A549 (cell line): ENCODE measurements around the gene MSMP. TPM values are rescaled to one million over a fixed set of nuclear protein-coding genes. Genes with fewer than 3 reads are reported as not detected.

Source experiments
- ATAC-seq, 2 experiments: fragments of 200-7000 bp in 1 of 2; fragments of >200 bp in 1 of 2; cut with Nextera tagmentation in 1 of 2; cut with Tn5 transposase in 1 of 2; 3 replicates each; pipeline versions ENCODE4 v1.8.0 to v1.9.1; 2018 to 2020; ENCODE audit warnings: mild to moderate bottlenecking in 1 of 2, moderate library complexity in 1 of 2
- CTCF ChIA-PET: fragments of 300-600 bp; sonication (Branson Sonifier 250); formaldehyde crosslinking; extraction: SDS; loops from one replicate; lab custom pipeline; 2021; ENCODE audit warnings: antibody characterized with exemption, inconsistent platforms; lab: Yijun Ruan, JAX
- POLR2A ChIA-PET: fragments of 350-600 bp; formaldehyde crosslinking; extraction: SDS; loops from one replicate; lab custom pipeline; 2021; ENCODE audit warnings: antibody characterized with exemption, inconsistent platforms; lab: Yijun Ruan, JAX
- DNase-seq, 2 experiments: peaks; one replicate each; pipeline versions ENCODE4 v3.0.0 to v3.0.0-alpha.2; 2011 to 2016; ENCODE audit warnings: low read depth in 1 of 2, low spot score in 1 of 2
- FAIRE-seq: peaks from 2 replicates; lab custom pipeline; 2011; peaks lifted over from hg19 to GRCh38; lab: Jason Lieb, UNC
- H3K27ac ChIP-seq, 2 experiments: fragments of >200 bp; sonication (Bioruptor Twin); formaldehyde crosslinking; 3 replicates each; pipeline ENCODE4 v1.5.1; 2016 to 2017
- H3K4me1 ChIP-seq: fragments of >200 bp; sonication (Bioruptor Twin); formaldehyde crosslinking; 3 replicates; pipeline ENCODE4 v1.6.1; 2016
- H3K4me2 ChIP-seq: fragments of >200 bp; sonication (Bioruptor Twin); formaldehyde crosslinking; 3 replicates; pipeline ENCODE4 v1.6.1; 2016
- H3K4me3 ChIP-seq: fragments of >200 bp; sonication (Bioruptor Twin); formaldehyde crosslinking; 3 replicates; pipeline ENCODE4 v1.5.1; 2016
- H3K9me3 ChIP-seq: fragments of >200 bp; sonication (Bioruptor Twin); formaldehyde crosslinking; 3 replicates; pipeline ENCODE4 v1.6.1; 2016
- CBX8 ChIP-seq: fragments of 200-600 bp; sonication (generic); IDR thresholded peaks from 2 replicates; pipeline ENCODE4 v1.6.1; 2016
- CEBPB ChIP-seq, 2 experiments: fragments of >200 bp in 1 of 2; sonication (Bioruptor Twin) in 1 of 2; formaldehyde crosslinking in 1 of 2; IDR thresholded peaks; 2 replicates each; pipeline ENCODE4 v1.6.1; 2012 to 2016
- EHF ChIP-seq: fragments of 250-450 bp; sonication (Bioruptor Pico); IDR thresholded peaks from 2 replicates; pipeline ENCODE4 v1.5.0; 2020; ENCODE audit warnings: mild to moderate bottlenecking
- EHMT2 ChIP-seq: fragments of 200-600 bp; sonication (generic); IDR thresholded peaks from 2 replicates; pipeline ENCODE4 v1.6.1; 2016; ENCODE audit warnings: antibody characterized with exemption, low read depth, mild to moderate bottlenecking, moderate library complexity
- HDAC2 ChIP-seq: fragments of 200-600 bp; sonication (generic); IDR thresholded peaks from 2 replicates; pipeline ENCODE4 v1.6.1; 2016
- HOXB13 ChIP-seq: fragments of 250-450 bp; sonication (Bioruptor Pico); IDR thresholded peaks from 2 replicates; pipeline ENCODE4 v1.5.0; 2020; ENCODE audit warnings: low read depth, mild to moderate bottlenecking, moderate library complexity
- HOXB5 ChIP-seq: fragments of 250-450 bp; sonication (Bioruptor Pico); IDR thresholded peaks from 2 replicates; pipeline ENCODE4 v1.5.0; 2020; ENCODE audit warnings: mild to moderate bottlenecking, moderate library complexity
- JUN ChIP-seq, 2 experiments: fragments of >200 bp; sonication (Bioruptor Twin); formaldehyde crosslinking; IDR thresholded peaks; 2 replicates in 1 of 2; 3 replicates in 1 of 2; pipeline ENCODE4 v1.6.1; 2016 to 2017
- KDM5A ChIP-seq: fragments of 200-600 bp; sonication (generic); IDR thresholded peaks from 2 replicates; pipeline ENCODE4 v1.6.1; 2016; ENCODE audit warnings: antibody characterized with exemption, mild to moderate bottlenecking
- MAFK ChIP-seq: fragments of 450-650 bp; IDR thresholded peaks from 2 replicates; pipeline ENCODE4 v1.6.1; 2014; ENCODE audit not compliant: partially characterized antibody
- MYC ChIP-seq: IDR thresholded peaks from 2 replicates; pipeline ENCODE4 v1.6.1; 2012; ENCODE audit warnings: mild to moderate bottlenecking, inconsistent platforms, low read length, improper control_type of control experiment, borderline replicate concordance
- NFE2L2 ChIP-seq: fragments of 150-350 bp; conservative IDR thresholded peaks from 2 replicates; pipeline ENCODE4 v1.6.1; 2014; ENCODE audit warnings: low read length
- NR3C1 ChIP-seq: fragments of >200 bp; sonication (Bioruptor Twin); formaldehyde crosslinking; IDR thresholded peaks from 3 replicates; pipeline ENCODE4 v1.6.1; 2017
- RAD21 ChIP-seq, 2 experiments: fragments of >200 bp in 1 of 2; sonication (Bioruptor Twin) in 1 of 2; formaldehyde crosslinking in 1 of 2; IDR thresholded peaks in 1 of 2; conservative IDR thresholded peaks in 1 of 2; 2 replicates in 1 of 2; 3 replicates in 1 of 2; pipeline ENCODE4 v1.6.1; 2012 to 2018; ENCODE audit warnings: inconsistent platforms in 1 of 2
- REST ChIP-seq: fragments of 200-600 bp; sonication (generic); IDR thresholded peaks from 2 replicates; pipeline ENCODE4 v1.6.1; 2016; ENCODE audit warnings: antibody characterized with exemption, mild to moderate bottlenecking, moderate library complexity
- RFX5 ChIP-seq: fragments of 450-650 bp; IDR thresholded peaks from 2 replicates; pipeline ENCODE4 v1.7.1; 2014; ENCODE audit warnings: antibody characterized with exemption, mild to moderate bottlenecking, moderate library complexity
- SMC3 ChIP-seq: fragments of >200 bp; sonication (Bioruptor Twin); formaldehyde crosslinking; IDR thresholded peaks from 3 replicates; pipeline ENCODE4 v1.6.1; 2018; ENCODE audit warnings: inconsistent platforms
- TP53 ChIP-seq: fragments of 250-450 bp; sonication (Bioruptor Pico); IDR thresholded peaks from 2 replicates; pipeline ENCODE4 v1.5.0; 2021; ENCODE audit warnings: mild to moderate bottlenecking, moderate library complexity
- USF2 ChIP-seq: fragments of 450-650 bp; IDR thresholded peaks from 2 replicates; pipeline ENCODE4 v1.6.1; 2014; ENCODE audit warnings: antibody characterized with exemption
- ZFP36 ChIP-seq: fragments of 450-650 bp; IDR thresholded peaks from 2 replicates; pipeline ENCODE4 v1.6.1; 2014; ENCODE audit warnings: borderline replicate concordance; ENCODE audit not compliant: partially characterized antibody
- ZNF302 ChIP-seq: fragments of 250-450 bp; sonication (Bioruptor Pico); IDR thresholded peaks from 2 replicates; pipeline ENCODE4 v1.9.0; 2021; ENCODE audit warnings: inconsistent platforms, mild to moderate bottlenecking, moderate library complexity
- WGBS: methylation state at CpG from one replicate; pipeline ENCODE4 v1.1.6; 2017; ENCODE audit errors: missing lambda C conversion rate; 5-methylcytosine and 5-hydroxymethylcytosine counted together
- polyA plus RNA-seq, 4 experiments: library from polyadenylated mRNA; depleted of rRNA in 3 of 4; stranded (reverse); fragments of >200 nt; fragmentation: RNase III in 1 of 4; extraction: RNeasy Plus Mini Kit Qiagen cat#74134 plus additional on column Dnase treatment in 1 of 4; gene quantifications; 2 replicates in 3 of 4; 3 replicates in 1 of 4; pipeline ENCODE4 v1.2.3, GENCODE V29; 2011 to 2017
- TF ChIP-seq, protein P1 (sequence below): fragments of >200 bp; sonication (Bioruptor Twin); formaldehyde crosslinking; IDR thresholded peaks from 3 replicates; pipeline ENCODE4 v1.5.1; 2016

The MSMP gene
- polyA plus RNA-seq, 2 of the 4 experiments (the other 2 are of a cell fraction), result not detected

DNA sequence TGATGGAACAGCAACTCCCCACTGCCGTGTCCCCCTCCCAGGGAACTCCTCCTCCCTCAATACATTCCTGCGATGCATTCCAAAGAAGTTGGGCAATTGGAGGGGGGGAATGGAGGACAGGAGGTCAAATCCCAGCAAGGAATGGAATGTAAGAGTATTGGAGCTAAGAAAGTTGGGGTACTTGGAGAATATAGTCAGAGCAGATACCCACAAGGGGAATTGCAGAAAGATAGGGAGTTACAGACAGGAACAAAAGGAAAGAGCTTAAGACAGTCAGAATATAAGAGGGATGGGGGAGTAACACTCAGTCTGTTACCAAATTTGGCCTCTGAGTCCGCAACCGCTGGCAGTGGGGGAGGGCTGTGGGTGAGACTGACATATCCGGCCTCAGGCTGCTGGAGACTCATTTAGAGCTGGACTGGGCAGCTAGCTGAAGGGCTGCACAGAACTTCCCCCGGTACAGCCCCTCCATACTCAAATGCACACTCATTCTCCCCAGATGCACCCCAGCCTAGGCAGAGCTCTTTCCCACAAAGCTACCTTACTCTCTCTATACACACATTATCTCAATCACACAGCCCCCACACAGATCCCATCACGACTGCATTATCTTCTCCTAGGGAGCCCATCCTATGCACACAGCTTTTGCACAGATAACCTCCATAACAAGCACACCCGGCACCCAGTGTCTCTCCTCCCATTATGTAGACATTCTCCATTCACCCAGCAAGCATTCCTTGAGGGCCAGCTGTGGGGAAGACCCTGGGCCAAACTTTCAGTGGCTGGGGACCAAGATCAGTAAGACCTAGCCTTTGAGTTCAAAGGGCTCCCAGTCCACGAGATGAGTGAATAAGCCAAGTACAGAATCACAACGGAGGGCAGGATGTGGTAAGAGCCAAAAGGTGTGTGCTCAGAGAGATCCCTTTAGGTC lies 25.8 kb downstream of the MSMP start:
- ChIA-PET POLR2A (interaction anchor here (0.7 to 2.3 kb wide), 7 partner anchors 14 to 632 kb away, joined by 3 to 7 read pairs (median 3); partner anchors contain the start of genes CCDC107, GBA2, PIGO and RGP1), CTCF (interaction anchor here (0.9 to 31.4 kb wide), 14 partner anchors 15 to 645 kb away, joined by 3 to 758 read pairs (median 6); partner anchors contain the start of genes ARHGEF39, CA9, CCDC107 and GBA2)
- Histone ChIP-seq H3K4me3 (peak overlapping the region; percentile 33), H3K9me3 (no peaks in the 10 kb centered on the region), H3K27ac (peak overlapping the region; percentile 74 to 95), H3K4me2 (peak overlapping the region; percentile 74), H3K4me1 (peaks cover 44% of the 10 kb centered on the region)
- TF ChIP-seq REST, result no peak
- TF ChIP-seq KDM5A, result no peak
- TF ChIP-seq MYC, result no peak
- no peak for TF ChIP-seq CBX8
- no peak for TF ChIP-seq HDAC2
- no peak for TF ChIP-seq TP53
- no peak for TF ChIP-seq NFE2L2
- no peak for TF ChIP-seq HOXB13 (CRISPR knock-in tag)
- no peak for TF ChIP-seq NR3C1
- TF ChIP-seq EHF, result no peak
- TF ChIP-seq RAD21 (conservative IDR thresholded peaks at IDR 0.05 in 1 of 2, IDR thresholded peaks at IDR 0.05 in 1 of 2), result no peak
- TF ChIP-seq JUN (IDR thresholded peaks at IDR 0.05), result peak in 1 of 2 experiments; percentile 32; a peak in 1 of 5 replicates
- no peak for TF ChIP-seq HOXB5 (CRISPR knock-in tag)
- no peak for TF ChIP-seq EHMT2
- TF ChIP-seq CEBPB (IDR thresholded peaks at IDR 0.05), result peak in 1 of 2 experiments; percentile 87; a peak in 3 of 4 replicates
- WGBS, result 34% methylated on average over 10 of the region's 10 CpGs
- DNase-seq (peak in 1 of 2 experiments; percentile 60), ATAC-seq (no peak), FAIRE-seq (no peak)

GRCh38 chr9:35727676-35728040 lies 26.4 kb downstream of the MSMP start:
- H3K4me3 ChIP-seq, result peak overlapping the region; percentile 33; the same call in 2 of the 3 replicates
- H3K27ac ChIP-seq, result peak overlapping the region; percentile 74 to 95
- POLR2A ChIA-PET, result interaction anchor here (0.9 to 2.3 kb wide), 6 partner anchors 13 to 631 kb away, joined by 3 to 7 read pairs (median 4); partner anchors contain the start of genes CCDC107, PIGO, RMRP and TESK1
- ATAC-seq, result no peak
- CTCF ChIA-PET, result interaction anchor here (1.2 to 31.4 kb wide), 8 partner anchors 16 to 81 kb away, joined by 4 to 758 read pairs (median 34); partner anchors contain the start of genes ARHGEF39, CA9, CCDC107 and GBA2
- FAIRE-seq, result no peak
- no peaks in the 10 kb centered on the region for H3K9me3 ChIP-seq
- peaks cover 42% of the 10 kb centered on the region for H3K4me1 ChIP-seq
- no peak for DNase-seq
- H3K4me2 ChIP-seq, result peak overlapping the region; percentile 74
- WGBS, result 83% methylated on average over 5 of the region's 5 CpGs
- TF ChIP-seq, protein P1, sequence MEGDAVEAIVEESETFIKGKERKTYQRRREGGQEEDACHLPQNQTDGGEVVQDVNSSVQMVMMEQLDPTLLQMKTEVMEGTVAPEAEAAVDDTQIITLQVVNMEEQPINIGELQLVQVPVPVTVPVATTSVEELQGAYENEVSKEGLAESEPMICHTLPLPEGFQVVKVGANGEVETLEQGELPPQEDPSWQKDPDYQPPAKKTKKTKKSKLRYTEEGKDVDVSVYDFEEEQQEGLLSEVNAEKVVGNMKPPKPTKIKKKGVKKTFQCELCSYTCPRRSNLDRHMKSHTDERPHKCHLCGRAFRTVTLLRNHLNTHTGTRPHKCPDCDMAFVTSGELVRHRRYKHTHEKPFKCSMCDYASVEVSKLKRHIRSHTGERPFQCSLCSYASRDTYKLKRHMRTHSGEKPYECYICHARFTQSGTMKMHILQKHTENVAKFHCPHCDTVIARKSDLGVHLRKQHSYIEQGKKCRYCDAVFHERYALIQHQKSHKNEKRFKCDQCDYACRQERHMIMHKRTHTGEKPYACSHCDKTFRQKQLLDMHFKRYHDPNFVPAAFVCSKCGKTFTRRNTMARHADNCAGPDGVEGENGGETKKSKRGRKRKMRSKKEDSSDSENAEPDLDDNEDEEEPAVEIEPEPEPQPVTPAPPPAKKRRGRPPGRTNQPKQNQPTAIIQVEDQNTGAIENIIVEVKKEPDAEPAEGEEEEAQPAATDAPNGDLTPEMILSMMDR, result no peak
- TF ChIP-seq ZFP36 (no peak), RFX5 (no peak), ZNF302 (CRISPR knock-in tag) (no peak), MAFK (no peak), USF2 (no peak), SMC3 (no peak)
